Neural crest cell (in vitro differentiated cells): ENCODE measurements around the gene CEACAM16. TPM values are rescaled to one million over a fixed set of nuclear protein-coding genes. Genes with fewer than 3 reads are reported as not detected.

Experiments
- DNase-seq: peaks from one replicate; pipeline ENCODE4 v3.0.0; 2021; ENCODE audit warnings: low read depth, mixed read lengths, low spot score
- H3K27ac Mint-ChIP-seq: one replicate; pipeline ENCODE4 v1.8.0; 2021; ENCODE audit warnings: mild to moderate bottlenecking, mixed read lengths; ENCODE audit not compliant: unreplicated experiment
- H3K27me3 Mint-ChIP-seq: 2 replicates; pipeline ENCODE4 v1.8.0; 2021; ENCODE audit warnings: low read depth, mild to moderate bottlenecking, mixed read lengths
- H3K36me3 Mint-ChIP-seq: 2 replicates; pipeline ENCODE4 v1.8.0; 2021; ENCODE audit warnings: low read depth, mild to moderate bottlenecking, mixed read lengths
- H3K4me1 Mint-ChIP-seq: 2 replicates; pipeline ENCODE4 v1.8.0; 2021; ENCODE audit warnings: mixed read lengths
- H3K4me3 Mint-ChIP-seq: one replicate; pipeline ENCODE4 v1.8.0; 2021; ENCODE audit warnings: mild to moderate bottlenecking, mixed read lengths
- H3K9me3 Mint-ChIP-seq: 2 replicates; pipeline ENCODE4 v1.8.0; 2021; ENCODE audit warnings: mixed read lengths
- total RNA-seq: library from RNA; stranded (reverse); gene quantifications from 2 replicates; pipeline ENCODE4 v1.2.1, GENCODE V29; 2021
- TF ChIP-seq, protein P1 (sequence below): fragments of 200-600 bp; sonication (generic); conservative IDR thresholded peaks from 2 replicates; pipeline ENCODE4 v1.5.0; 2021; ENCODE audit warnings: antibody characterized with exemption, mild to moderate bottlenecking

CEACAM16 gene
- total RNA-seq, 1 donor from 2014 or later = not detected

DNA sequence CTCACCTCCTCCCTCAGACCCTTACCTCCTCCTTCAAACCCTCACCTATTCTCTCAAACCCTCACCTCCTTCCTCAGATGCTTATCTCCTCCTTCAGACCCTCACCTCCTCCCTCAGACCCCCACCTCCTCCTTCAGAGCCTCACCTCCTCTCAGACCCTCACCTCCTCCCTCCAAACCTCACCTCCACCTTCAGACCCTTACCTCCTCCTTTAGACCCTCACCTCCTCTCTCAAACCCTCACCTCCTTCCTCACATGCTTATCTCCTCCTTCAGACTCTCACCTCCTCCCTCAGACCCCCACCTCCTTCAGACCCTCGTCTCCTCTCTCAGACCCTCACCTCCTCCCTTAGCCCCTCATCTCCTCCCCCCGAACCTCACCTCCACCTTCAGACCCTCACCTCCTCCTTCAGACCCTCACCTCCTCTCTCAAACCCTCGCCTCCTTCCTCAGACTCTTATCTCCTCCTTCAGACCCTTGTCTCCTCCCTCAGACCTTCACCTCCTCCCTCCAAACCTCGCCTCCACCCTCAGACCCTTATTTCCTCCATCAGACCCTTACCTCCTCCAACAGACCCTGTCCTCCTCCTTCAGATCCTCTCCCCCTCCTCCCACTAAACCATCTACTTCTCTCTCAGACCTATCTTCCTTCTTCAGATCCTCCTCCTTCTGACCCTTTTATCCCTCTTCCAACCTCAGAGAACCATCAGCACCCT, 47.1 kb downstream of the CEACAM16 start:
- no peaks in the 10 kb centered on the region for H3K9me3 Mint-ChIP-seq
- H3K27me3 Mint-ChIP-seq = peaks cover 60% of the 10 kb centered on the region

DNA sequence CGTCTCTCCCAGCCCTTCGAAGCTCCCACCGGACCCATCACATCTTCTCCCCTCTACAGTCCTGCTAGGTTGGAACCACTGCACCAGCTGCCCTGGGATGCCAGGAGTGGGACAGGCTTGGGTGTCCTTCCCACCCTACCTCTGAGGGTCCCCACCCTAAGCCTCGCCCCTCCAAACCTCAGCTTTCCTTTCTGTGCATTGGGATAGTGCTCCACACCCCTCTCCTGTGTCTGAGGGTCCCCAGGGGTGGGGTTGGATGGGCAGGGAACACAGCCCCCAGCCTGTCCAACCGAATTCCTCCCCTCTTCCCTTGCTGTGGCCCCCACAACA, 47.6 kb downstream of the CEACAM16 start:
- Mint-ChIP-seq H3K4me3 (peak overlapping the region; percentile 67), H3K9me3 (no peaks in the 10 kb centered on the region), H3K27ac (no peak overlapping the region), H3K36me3 (no peaks in the 10 kb centered on the region), H3K27me3 (peaks cover 65% of the 10 kb centered on the region), H3K4me1 (peaks cover 6% of the 10 kb centered on the region)
- no peak for DNase-seq
- TF ChIP-seq, protein P1, sequence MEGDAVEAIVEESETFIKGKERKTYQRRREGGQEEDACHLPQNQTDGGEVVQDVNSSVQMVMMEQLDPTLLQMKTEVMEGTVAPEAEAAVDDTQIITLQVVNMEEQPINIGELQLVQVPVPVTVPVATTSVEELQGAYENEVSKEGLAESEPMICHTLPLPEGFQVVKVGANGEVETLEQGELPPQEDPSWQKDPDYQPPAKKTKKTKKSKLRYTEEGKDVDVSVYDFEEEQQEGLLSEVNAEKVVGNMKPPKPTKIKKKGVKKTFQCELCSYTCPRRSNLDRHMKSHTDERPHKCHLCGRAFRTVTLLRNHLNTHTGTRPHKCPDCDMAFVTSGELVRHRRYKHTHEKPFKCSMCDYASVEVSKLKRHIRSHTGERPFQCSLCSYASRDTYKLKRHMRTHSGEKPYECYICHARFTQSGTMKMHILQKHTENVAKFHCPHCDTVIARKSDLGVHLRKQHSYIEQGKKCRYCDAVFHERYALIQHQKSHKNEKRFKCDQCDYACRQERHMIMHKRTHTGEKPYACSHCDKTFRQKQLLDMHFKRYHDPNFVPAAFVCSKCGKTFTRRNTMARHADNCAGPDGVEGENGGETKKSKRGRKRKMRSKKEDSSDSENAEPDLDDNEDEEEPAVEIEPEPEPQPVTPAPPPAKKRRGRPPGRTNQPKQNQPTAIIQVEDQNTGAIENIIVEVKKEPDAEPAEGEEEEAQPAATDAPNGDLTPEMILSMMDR = no peak

More for the DNA sequence above, 47.1 kb downstream of the CEACAM16 start:
- Mint-ChIP-seq H3K4me1 (peaks cover 6% of the 10 kb centered on the region), H3K36me3 (no peaks in the 10 kb centered on the region), H3K27ac (no peak overlapping the region), H3K4me3 (peak overlapping the region; percentile 67)
- DNase-seq = no peak
- TF ChIP-seq, protein P1 = no peak

DNA sequence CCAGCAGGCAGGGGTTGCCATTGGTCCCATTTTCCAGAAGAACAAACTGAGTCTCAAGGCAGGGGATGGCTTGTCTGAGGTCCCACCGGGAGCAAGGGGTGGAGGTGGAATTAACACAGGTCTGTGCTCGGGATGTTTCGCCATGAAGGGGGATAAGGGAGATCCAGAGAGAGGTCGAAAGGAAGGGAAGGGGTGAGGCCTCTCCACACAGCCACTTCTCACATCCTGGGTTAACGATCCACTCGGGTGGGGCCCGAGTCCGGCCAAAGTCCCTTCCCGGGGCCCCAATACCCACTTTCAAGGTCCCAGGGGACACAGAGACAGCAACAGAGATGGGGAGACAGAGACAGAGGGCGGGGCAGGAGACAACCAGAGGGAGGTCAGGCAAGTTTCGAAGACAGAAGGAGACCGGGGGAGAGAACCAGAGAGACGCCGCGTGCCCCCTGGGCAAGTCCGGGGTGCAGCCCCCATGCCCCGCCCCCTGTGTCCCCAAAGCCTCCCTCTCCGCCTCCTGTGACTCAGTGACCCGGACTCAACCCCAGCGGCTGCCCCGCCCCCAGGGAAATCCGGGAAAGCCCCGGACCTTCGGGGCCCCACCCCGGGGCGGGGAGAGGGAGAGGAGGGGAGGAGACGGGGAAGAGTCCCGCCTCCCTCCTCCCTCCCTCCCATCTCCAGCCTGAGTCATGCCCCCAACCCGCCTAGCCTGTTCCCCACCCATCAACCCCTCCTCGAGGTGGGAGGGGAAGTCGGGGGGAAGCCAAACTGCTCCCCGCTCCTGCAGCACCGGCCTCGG, 48.2 kb downstream of the CEACAM16 start:
- DNase-seq = peak; percentile 31
- no peak overlapping the region for H3K27ac Mint-ChIP-seq
- no peaks in the 10 kb centered on the region for H3K36me3 Mint-ChIP-seq
- H3K9me3 Mint-ChIP-seq = no peaks in the 10 kb centered on the region
- TF ChIP-seq, protein P1 = no peak
- peaks cover 71% of the 10 kb centered on the region for H3K27me3 Mint-ChIP-seq
- H3K4me1 Mint-ChIP-seq = peaks cover 6% of the 10 kb centered on the region
- peak overlapping the region; percentile 64 for H3K4me3 Mint-ChIP-seq

DNA sequence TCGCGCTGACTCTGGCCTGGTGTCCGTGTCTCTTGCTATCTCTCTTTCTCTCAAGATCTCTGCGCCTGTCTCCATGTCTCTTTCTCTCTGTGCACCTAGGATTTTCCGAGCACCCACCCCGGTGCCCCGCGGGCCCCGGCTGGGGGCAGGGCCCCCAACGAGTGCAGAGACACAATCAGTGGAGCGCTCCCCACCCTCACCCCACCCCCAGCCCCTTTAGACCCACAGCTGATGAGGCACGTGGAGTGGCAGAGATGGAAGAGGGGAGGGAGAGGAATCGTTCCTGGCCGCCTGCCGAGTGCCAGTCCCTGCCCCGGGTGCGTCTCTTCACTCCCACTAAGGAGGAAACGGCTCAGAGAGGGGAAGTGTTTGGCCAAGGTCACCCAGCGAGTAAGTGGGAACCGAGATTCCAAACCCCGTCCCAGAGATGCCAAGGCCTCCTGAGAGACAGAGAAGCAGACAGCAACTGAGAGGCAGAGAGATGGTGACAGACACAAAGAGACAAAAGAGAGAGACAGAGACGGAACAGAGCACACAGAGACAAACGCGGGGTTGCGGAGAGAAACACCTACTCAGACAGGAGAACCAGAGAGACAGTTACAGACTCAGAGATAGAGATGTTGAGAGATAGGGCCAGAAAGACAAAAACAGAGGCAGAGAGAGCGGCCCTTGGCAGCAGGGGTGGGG, 48.9 kb downstream of the CEACAM16 start:
- Mint-ChIP-seq H3K4me3 (peak overlapping the region; percentile 80), H3K4me1 (peaks cover 6% of the 10 kb centered on the region), H3K9me3 (no peaks in the 10 kb centered on the region), H3K27ac (peak overlapping the region; percentile 20), H3K27me3 (peaks cover 78% of the 10 kb centered on the region), H3K36me3 (no peaks in the 10 kb centered on the region)
- DNase-seq = no peak
- TF ChIP-seq, protein P1 = no peak

DNA sequence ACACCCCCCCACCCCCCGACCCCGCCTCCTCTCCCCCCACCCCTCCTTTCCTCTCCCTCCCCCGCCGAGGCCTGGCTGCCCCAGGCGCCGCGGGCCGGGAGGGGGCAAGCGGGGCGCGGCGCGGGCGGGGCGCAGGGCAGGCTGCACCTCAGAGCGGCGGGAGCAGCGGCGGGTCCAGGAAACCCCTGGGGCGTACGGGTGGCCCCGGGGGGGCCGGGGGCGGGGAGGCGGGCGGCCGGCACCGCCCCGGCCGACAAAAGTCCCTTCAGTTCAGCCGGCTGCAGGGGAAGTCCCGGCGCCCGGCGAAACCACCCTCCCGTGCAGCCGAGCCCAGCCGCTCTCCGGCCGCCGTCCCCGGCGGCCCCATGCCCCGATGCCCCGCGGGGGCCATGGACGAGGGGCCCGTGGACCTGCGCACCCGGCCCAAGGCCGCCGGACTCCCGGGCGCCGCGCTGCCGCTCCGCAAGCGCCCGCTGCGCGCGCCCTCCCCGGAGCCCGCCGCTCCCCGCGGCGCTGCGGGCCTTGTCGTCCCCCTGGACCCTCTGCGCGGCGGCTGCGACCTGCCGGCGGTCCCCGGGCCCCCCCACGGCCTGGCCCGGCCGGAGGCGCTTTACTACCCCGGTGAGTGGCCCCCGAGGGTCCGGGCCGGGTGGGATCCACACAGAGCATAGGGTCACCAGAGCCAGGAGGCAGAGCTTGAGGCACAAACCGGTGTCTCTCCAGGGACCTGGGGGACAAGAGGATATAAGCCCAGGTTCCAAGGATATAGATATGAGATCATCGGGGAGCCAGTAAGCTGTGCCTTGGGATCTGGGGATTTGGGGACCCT, 49.7 kb downstream of the CEACAM16 start, which contains the start of gene BCL3:
TSS of gene BCL3 (plus strand) at position 283 of the 829 bp plus-strand sequence. CDS start at position 366, 83 bp downstream.
- TF ChIP-seq, protein P1 = no peak
- no peaks in the 10 kb centered on the region for H3K9me3 Mint-ChIP-seq
- no peak for DNase-seq
- peak within 1 kb of the TSS; percentile 80 for H3K4me3 Mint-ChIP-seq
- peaks cover 6% of the 10 kb centered on the region for H3K4me1 Mint-ChIP-seq
- peaks cover 86% of the 10 kb centered on the region for H3K27me3 Mint-ChIP-seq
- H3K27ac Mint-ChIP-seq = peak within 1 kb of the TSS; percentile 20
- no peaks in the 10 kb centered on the region for H3K36me3 Mint-ChIP-seq
